MM.1S (cell line): ENCODE measurements around the gene ARHGAP36.

ENCODE experiments used
- DNase-seq: peaks from one replicate; pipeline ENCODE4 v3.0.0-alpha.2; 2015
- H2AFZ ChIP-seq: fragments of 300-600 bp; sonication (generic); 2 replicates; pipeline ENCODE4 v1.6.0; 2016; ENCODE audit warnings: antibody characterized with exemption, low read length
- H3F3A ChIP-seq: fragments of 300-600 bp; sonication (generic); 2 replicates; pipeline ENCODE4 v1.6.1; 2016; ENCODE audit warnings: mild to moderate bottlenecking, antibody characterized with exemption, low read length, moderate library complexity, mixed read lengths; ENCODE audit not compliant: insufficient read depth
- H3K27ac ChIP-seq: fragments of 300-600 bp; sonication (generic); 2 replicates; pipeline ENCODE4 v1.5.1; 2016; ENCODE audit warnings: mild to moderate bottlenecking, low read length
- H3K27me3 ChIP-seq: fragments of 300-600 bp; sonication (generic); replicated peaks from 2 replicates; pipeline ENCODE4 v1.6.0; 2016; ENCODE audit warnings: low read length; ENCODE audit not compliant: insufficient read depth
- H3K36me3 ChIP-seq: fragments of 300-600 bp; sonication (generic); replicated peaks from 2 replicates; pipeline ENCODE4 v1.6.1; 2016; ENCODE audit warnings: mild to moderate bottlenecking, low read length, mixed read lengths; ENCODE audit not compliant: insufficient read depth
- H3K4me1 ChIP-seq: fragments of 300-600 bp; sonication (generic); 2 replicates; pipeline ENCODE4 v1.6.1; 2016; ENCODE audit warnings: low read length, mixed read lengths
- H3K4me2 ChIP-seq: fragments of 300-600 bp; sonication (generic); 2 replicates; pipeline ENCODE4 v1.6.0; 2016; ENCODE audit warnings: low read depth, low read length
- H3K4me3 ChIP-seq: fragments of 300-600 bp; sonication (generic); 2 replicates; pipeline ENCODE4 v1.5.1; 2016; ENCODE audit warnings: low read length, mixed read lengths
- H3K79me2 ChIP-seq: fragments of 300-600 bp; sonication (generic); 2 replicates; pipeline ENCODE4 v1.6.1; 2016; ENCODE audit warnings: mixed run types, low read length, mixed read lengths
- H3K9ac ChIP-seq: fragments of 300-600 bp; sonication (generic); 2 replicates; pipeline ENCODE4 v1.6.1; 2016; ENCODE audit warnings: low read length, mixed read lengths
- H3K9me2 ChIP-seq: fragments of 300-600 bp; sonication (generic); replicated peaks from 2 replicates; pipeline ENCODE4 v1.6.1; 2016; ENCODE audit warnings: mild to moderate bottlenecking, low read length, mixed read lengths; ENCODE audit not compliant: insufficient read depth
- H3K9me3 ChIP-seq: fragments of 300-600 bp; sonication (generic); replicated peaks from 2 replicates; pipeline ENCODE4 v1.6.1; 2016; ENCODE audit warnings: mild to moderate bottlenecking, low read length, mixed read lengths; ENCODE audit not compliant: insufficient read depth
- H4K20me1 ChIP-seq: fragments of 300-600 bp; sonication (generic); 2 replicates; pipeline ENCODE4 v1.6.1; 2016; ENCODE audit warnings: mild to moderate bottlenecking, low read length, moderate library complexity, mixed read lengths; ENCODE audit not compliant: insufficient read depth
- EZH2 ChIP-seq: fragments of 300-600 bp; sonication (generic); optimal IDR thresholded peaks from 2 replicates; pipeline ENCODE3; 2017; ENCODE audit warnings: low read depth, mild to moderate bottlenecking, antibody characterized with exemption, low read length, mixed read lengths
- EZH2phosphoT487 ChIP-seq: fragments of 300-600 bp; sonication (generic); IDR thresholded peaks from 2 replicates; pipeline ENCODE4 v1.6.1; 2018; ENCODE audit warnings: antibody characterized with exemption, low read length
- TF ChIP-seq, protein P1 (sequence below): fragments of 300-600 bp; sonication (generic); IDR thresholded peaks from 2 replicates; pipeline ENCODE4 v1.5.1; 2016; ENCODE audit warnings: antibody characterized with exemption, low read length, mixed read lengths

The ARHGAP36 gene

DNA sequence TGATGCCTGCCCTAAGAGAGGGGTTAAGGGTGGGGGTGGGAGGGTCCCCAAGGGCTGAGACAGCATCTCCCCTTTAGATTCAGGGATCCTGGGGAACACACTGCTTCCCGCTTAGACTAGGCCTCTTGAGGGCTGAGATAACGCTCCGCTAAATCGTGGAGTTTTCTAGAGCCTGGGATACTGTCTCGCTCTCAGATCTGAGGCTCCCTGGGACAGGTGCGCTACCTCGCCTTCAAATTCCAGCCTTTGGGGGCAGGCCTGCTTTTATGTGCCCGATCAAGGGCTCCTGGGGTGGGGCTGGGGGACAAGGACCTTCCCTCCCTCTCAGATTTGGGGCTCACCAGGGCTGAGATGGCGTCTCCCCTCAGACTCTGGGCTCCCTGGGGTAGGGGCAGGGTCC is 440 bp upstream of the ARHGAP36 start:
- DNase-seq = no peak
- Histone ChIP-seq H3K4me3 (no peak overlapping the region), H3F3A (no peaks in the 10 kb centered on the region), H3K27ac (no peak overlapping the region), H4K20me1 (no peaks in the 10 kb centered on the region), H2AFZ (no peak overlapping the region), H3K36me3 (no peaks in the 10 kb centered on the region), H3K27me3 (no peaks in the 10 kb centered on the region), H3K4me1 (no peaks in the 10 kb centered on the region), H3K4me2 (no peak overlapping the region), H3K9ac (no peak overlapping the region), H3K79me2 (no peaks in the 10 kb centered on the region), H3K9me2 (no peaks in the 10 kb centered on the region), H3K9me3 (no peaks in the 10 kb centered on the region)
- no peak for TF ChIP-seq EZH2
- no peak for TF ChIP-seq EZH2phosphoT487
- TF ChIP-seq, protein P1, sequence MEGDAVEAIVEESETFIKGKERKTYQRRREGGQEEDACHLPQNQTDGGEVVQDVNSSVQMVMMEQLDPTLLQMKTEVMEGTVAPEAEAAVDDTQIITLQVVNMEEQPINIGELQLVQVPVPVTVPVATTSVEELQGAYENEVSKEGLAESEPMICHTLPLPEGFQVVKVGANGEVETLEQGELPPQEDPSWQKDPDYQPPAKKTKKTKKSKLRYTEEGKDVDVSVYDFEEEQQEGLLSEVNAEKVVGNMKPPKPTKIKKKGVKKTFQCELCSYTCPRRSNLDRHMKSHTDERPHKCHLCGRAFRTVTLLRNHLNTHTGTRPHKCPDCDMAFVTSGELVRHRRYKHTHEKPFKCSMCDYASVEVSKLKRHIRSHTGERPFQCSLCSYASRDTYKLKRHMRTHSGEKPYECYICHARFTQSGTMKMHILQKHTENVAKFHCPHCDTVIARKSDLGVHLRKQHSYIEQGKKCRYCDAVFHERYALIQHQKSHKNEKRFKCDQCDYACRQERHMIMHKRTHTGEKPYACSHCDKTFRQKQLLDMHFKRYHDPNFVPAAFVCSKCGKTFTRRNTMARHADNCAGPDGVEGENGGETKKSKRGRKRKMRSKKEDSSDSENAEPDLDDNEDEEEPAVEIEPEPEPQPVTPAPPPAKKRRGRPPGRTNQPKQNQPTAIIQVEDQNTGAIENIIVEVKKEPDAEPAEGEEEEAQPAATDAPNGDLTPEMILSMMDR = no peak

GRCh38 chrX:131059246-131059645 is 1.1 kb downstream of the ARHGAP36 start:
- Histone ChIP-seq H3K27ac (no peak overlapping the region), H3K4me1 (no peaks in the 10 kb centered on the region), H3F3A (no peaks in the 10 kb centered on the region), H3K27me3 (no peaks in the 10 kb centered on the region), H4K20me1 (no peaks in the 10 kb centered on the region), H3K9me2 (no peaks in the 10 kb centered on the region), H3K9ac (no peak overlapping the region), H3K36me3 (no peaks in the 10 kb centered on the region), H2AFZ (no peak overlapping the region), H3K9me3 (no peaks in the 10 kb centered on the region), H3K79me2 (no peaks in the 10 kb centered on the region), H3K4me3 (no peak overlapping the region), H3K4me2 (no peak overlapping the region)
- no peak for TF ChIP-seq EZH2
- TF ChIP-seq, protein P1 = no peak
- DNase-seq = no peak

- DNase-seq = no peak
- no peaks in the 10 kb centered on the region for H3K9me3 ChIP-seq
- H3K9me2 ChIP-seq = no peaks in the 10 kb centered on the region
- H3K27ac ChIP-seq = no peak overlapping the region
- H3K9ac ChIP-seq = no peak overlapping the region
- no peak overlapping the region for H3K4me3 ChIP-seq
- H2AFZ ChIP-seq = no peak overlapping the region
- no peaks in the 10 kb centered on the region for H3K79me2 ChIP-seq
- no peaks in the 10 kb centered on the region for H3K27me3 ChIP-seq
- H3K4me2 ChIP-seq = no peak overlapping the region
- no peaks in the 10 kb centered on the region for H3F3A ChIP-seq
- TF ChIP-seq, protein P1 = no peak
- TF ChIP-seq EZH2phosphoT487 = no peak
- TF ChIP-seq EZH2 = no peak
- no peaks in the 10 kb centered on the region for H3K36me3 ChIP-seq
- no peaks in the 10 kb centered on the region for H4K20me1 ChIP-seq
- no peaks in the 10 kb centered on the region for H3K4me1 ChIP-seq
Measured at GRCh38 chrX:131060147-131060546, 2.0 kb downstream of the ARHGAP36 start.
